Esophagus muscularis mucosa (tissue), 3 donors: ENCODE results near the gene C7orf25.

ENCODE experiments used
- POLR2AphosphoS5 ChIP-seq, 2 donors: sonication (generic); formaldehyde crosslinking; IDR thresholded peaks; one replicate each; pipeline ENCODE4 v1.6.1; 2017; ENCODE audit warnings: antibody characterized with exemption in 2 of 2
- TF ChIP-seq, protein P1 (sequence below), 3 experiments: fragments of 200-600 bp in 2 of 3; fragments of 450-650 bp in 1 of 3; sonication (generic) in 2 of 3; IDR thresholded peaks; one replicate each; pipeline ENCODE4 v1.5.1; 2017 to 2019; ENCODE audit warnings: antibody characterized with exemption in 3 of 3, mild to moderate bottlenecking in 2 of 3, moderate library complexity in 1 of 3

DNA sequence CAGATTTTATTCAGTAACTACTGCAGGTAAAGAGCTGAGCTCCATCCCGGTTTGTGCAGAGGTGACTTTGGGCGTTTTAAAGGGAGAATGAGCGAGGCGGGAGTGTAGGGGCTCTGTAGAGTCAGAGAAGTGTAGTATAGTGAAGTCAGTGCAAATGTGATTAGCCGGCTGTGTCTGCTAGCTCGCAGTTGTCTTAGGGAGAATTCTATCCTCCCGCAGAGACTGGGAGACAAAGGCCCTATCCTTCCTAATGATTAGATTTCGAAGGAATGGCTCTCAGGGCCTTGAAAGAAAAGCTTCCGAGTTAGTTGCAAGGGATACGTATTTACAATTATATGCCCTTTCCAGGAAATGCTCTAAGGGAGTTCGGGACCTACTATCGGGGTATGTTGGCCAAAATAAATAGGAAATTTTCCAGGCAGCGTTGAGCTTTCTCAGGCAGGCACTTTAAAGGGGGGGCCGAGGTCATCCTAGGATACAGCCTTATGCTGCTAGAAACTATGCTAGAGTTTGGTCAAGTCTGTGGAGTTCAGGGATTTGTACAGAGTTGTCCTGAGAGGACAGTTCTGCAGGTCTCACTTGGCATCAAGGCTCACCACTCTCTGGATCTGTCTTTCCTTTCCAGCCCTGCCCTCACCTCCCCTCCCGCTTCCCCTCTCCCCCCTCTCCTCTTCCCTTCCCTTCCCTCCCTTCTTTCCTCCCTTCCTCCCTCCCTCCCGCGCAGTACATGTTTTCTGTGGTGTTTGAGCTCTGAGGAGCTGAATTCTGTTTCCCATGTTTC is 21.1 kb upstream of the C7orf25 start:
- TF ChIP-seq, protein P1, sequence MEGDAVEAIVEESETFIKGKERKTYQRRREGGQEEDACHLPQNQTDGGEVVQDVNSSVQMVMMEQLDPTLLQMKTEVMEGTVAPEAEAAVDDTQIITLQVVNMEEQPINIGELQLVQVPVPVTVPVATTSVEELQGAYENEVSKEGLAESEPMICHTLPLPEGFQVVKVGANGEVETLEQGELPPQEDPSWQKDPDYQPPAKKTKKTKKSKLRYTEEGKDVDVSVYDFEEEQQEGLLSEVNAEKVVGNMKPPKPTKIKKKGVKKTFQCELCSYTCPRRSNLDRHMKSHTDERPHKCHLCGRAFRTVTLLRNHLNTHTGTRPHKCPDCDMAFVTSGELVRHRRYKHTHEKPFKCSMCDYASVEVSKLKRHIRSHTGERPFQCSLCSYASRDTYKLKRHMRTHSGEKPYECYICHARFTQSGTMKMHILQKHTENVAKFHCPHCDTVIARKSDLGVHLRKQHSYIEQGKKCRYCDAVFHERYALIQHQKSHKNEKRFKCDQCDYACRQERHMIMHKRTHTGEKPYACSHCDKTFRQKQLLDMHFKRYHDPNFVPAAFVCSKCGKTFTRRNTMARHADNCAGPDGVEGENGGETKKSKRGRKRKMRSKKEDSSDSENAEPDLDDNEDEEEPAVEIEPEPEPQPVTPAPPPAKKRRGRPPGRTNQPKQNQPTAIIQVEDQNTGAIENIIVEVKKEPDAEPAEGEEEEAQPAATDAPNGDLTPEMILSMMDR (IDR thresholded peaks at IDR 0.05): no peak
- TF ChIP-seq POLR2AphosphoS5 (IDR thresholded peaks at IDR 0.05): no peak
